Fibroblast of lung (primary cell): ENCODE data around the gene C1QTNF1. TPM values are rescaled to one million over a fixed set of nuclear protein-coding genes. Genes with fewer than 3 reads are reported as not detected.

Source experiments
- DNase-seq, 2 donors: peaks; one replicate each; pipeline versions ENCODE4 v3.0.0 to v3.0.0-alpha.2; 2010; ENCODE audit warnings: low read depth in 2 of 2
- H2AFZ ChIP-seq: 2 replicates; pipeline ENCODE4 v1.5.1; 2012; ENCODE audit warnings: low read length, control low read depth, inconsistent platforms
- H3K27ac ChIP-seq: 2 replicates; pipeline ENCODE4 v1.5.1; 2011; ENCODE audit warnings: low read length, control low read depth; ENCODE audit not compliant: insufficient read depth
- H3K27me3 ChIP-seq: 2 replicates; pipeline ENCODE4 v1.5.1; 2011; ENCODE audit warnings: mild to moderate bottlenecking, low read length; ENCODE audit not compliant: control insufficient read depth, insufficient read depth
- H3K36me3 ChIP-seq: 2 replicates; pipeline ENCODE4 v1.5.1; 2011; ENCODE audit warnings: low read length; ENCODE audit not compliant: control insufficient read depth, insufficient read depth
- H3K4me1 ChIP-seq: 2 replicates; pipeline ENCODE4 v1.5.1; 2011; ENCODE audit warnings: low read length; ENCODE audit not compliant: control insufficient read depth, insufficient read depth; ENCODE audit errors: extremely low read depth
- H3K4me2 ChIP-seq: 2 replicates; pipeline ENCODE4 v1.5.1; 2011; ENCODE audit warnings: low read length, control low read depth; ENCODE audit not compliant: insufficient read depth; ENCODE audit errors: extremely low read depth
- H3K4me3 ChIP-seq, 4 experiments: fragments of 200-600 bp in 1 of 4; sonication (generic) in 1 of 4; replicated peaks in 1 of 4; 2 replicates each; pipeline ENCODE4 v1.5.1; 2011 to 2016; ENCODE audit warnings: low read length in 4 of 4, low read depth in 3 of 4, mild to moderate bottlenecking in 3 of 4, control low read depth in 2 of 4, inconsistent platforms in 1 of 4, mixed read lengths in 1 of 4; ENCODE audit not compliant: insufficient read depth in 1 of 4; ENCODE audit errors: control extremely low read depth in 1 of 4
- H3K79me2 ChIP-seq: 2 replicates; pipeline ENCODE4 v1.5.1; 2012; ENCODE audit warnings: mild to moderate bottlenecking, low read length, inconsistent platforms; ENCODE audit not compliant: control insufficient read depth, insufficient read depth
- H3K9ac ChIP-seq: 2 replicates; pipeline ENCODE4 v1.5.1; 2011; ENCODE audit warnings: mild to moderate bottlenecking, low read length, control low read depth; ENCODE audit not compliant: insufficient read depth
- H3K9me3 ChIP-seq: 2 replicates; pipeline ENCODE4 v1.5.1; 2012; ENCODE audit warnings: low read depth, low read length; ENCODE audit not compliant: control insufficient read depth, insufficient read depth
- H4K20me1 ChIP-seq: 2 replicates; pipeline ENCODE4 v1.5.1; 2011; ENCODE audit warnings: low read length; ENCODE audit not compliant: control insufficient read depth, insufficient read depth; ENCODE audit errors: extremely low read depth
- EZH2 ChIP-seq: IDR thresholded peaks from 2 replicates; pipeline ENCODE4 v1.5.1; 2012; ENCODE audit warnings: low read length, control low read depth, mild to moderate bottlenecking; ENCODE audit errors: missing control alignments
- polyA plus RNA-seq, 2 donors: library from polyadenylated mRNA; depleted of rRNA in 1 of 2; stranded (reverse) in 1 of 2; unstranded in 1 of 2; fragments of >200 nt; gene quantifications; 2 replicates each; pipeline ENCODE4 v1.2.1, GENCODE V29; 2011 to 2012; ENCODE audit warnings: missing spikeins in 1 of 2
- total RNA-seq: library from RNA; depleted of rRNA; stranded (reverse); fragments of >200 nt; gene quantifications from 2 replicates; pipeline ENCODE4 v1.2.1, GENCODE V29; 2014
- TF ChIP-seq, protein P1 (sequence below), 2 donors: IDR thresholded peaks in 1 of 2; conservative IDR thresholded peaks in 1 of 2; 1 replicate in 1 of 2; 2 replicates in 1 of 2; pipeline ENCODE4 v1.5.1; 2011 to 2012; ENCODE audit warnings: low read length in 2 of 2, control low read depth in 1 of 2, inconsistent platforms in 1 of 2, low read depth in 1 of 2, mild to moderate bottlenecking in 1 of 2

C1QTNF1 gene
- total and polyA plus RNA-seq, 2 donors (not counting 1 experiment from before 2014, with no cell fraction given): 15.0 to 45.2 TPM

DNA sequence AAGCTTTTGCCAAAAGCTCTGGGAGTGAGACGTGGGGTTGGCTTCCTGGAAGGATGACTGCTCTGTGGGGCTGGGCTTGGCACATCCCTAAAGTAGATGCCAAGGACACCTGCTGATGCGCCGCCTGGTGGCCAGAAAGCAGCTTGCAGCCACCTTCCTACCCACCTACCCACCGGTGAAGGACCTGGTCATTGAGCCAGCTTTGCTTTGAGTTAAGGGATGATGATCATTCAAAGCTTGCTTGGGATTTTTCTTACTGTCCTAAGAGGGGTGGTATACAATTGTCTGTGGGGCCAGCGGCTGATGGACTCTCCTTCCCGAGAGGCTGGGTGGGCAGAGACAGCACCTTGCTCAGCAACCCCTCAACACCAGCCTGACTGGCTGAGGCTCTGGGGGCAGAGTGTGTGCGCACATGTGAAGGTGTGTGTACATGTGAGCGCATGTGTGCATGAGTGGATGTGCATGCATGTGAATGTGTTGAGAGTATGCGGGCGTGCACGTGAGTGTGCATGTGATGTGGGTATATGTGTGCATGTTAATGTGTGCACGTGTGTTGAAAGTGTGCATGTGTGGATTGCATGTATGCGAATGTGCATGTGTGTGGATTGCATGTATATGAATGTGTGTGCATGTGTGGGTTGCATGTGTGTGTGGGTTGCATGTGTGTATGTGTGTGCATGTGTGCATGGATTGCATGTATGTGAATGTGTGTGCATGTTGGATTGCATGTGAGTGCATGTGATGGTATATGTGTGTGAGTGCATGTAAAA is 18.6 kb downstream of the C1QTNF1 start:
- no peak for TF ChIP-seq EZH2
- TF ChIP-seq, protein P1, sequence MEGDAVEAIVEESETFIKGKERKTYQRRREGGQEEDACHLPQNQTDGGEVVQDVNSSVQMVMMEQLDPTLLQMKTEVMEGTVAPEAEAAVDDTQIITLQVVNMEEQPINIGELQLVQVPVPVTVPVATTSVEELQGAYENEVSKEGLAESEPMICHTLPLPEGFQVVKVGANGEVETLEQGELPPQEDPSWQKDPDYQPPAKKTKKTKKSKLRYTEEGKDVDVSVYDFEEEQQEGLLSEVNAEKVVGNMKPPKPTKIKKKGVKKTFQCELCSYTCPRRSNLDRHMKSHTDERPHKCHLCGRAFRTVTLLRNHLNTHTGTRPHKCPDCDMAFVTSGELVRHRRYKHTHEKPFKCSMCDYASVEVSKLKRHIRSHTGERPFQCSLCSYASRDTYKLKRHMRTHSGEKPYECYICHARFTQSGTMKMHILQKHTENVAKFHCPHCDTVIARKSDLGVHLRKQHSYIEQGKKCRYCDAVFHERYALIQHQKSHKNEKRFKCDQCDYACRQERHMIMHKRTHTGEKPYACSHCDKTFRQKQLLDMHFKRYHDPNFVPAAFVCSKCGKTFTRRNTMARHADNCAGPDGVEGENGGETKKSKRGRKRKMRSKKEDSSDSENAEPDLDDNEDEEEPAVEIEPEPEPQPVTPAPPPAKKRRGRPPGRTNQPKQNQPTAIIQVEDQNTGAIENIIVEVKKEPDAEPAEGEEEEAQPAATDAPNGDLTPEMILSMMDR (conservative IDR thresholded peaks at IDR 0.05 in 1 of 2, IDR thresholded peaks at IDR 0.05 in 1 of 2; ENCODE audit: low read depth in 1 of 2, low read length in 2 of 2): peak; percentile 55 to 88
- no peak overlapping the region for H3K9ac ChIP-seq
- no peak overlapping the region for H3K27ac ChIP-seq
- H3K79me2 ChIP-seq: no peaks in the 10 kb centered on the region
- no peaks in the 10 kb centered on the region for H3K27me3 ChIP-seq
- no peak overlapping the region for H3K4me2 ChIP-seq
- no peak overlapping the region for H2AFZ ChIP-seq
- peak in 1 of 2 donors; percentile 62 for DNase-seq
- no peaks in the 10 kb centered on the region for H3K36me3 ChIP-seq
- no peaks in the 10 kb centered on the region for H3K9me3 ChIP-seq
- H3K4me1 ChIP-seq: peaks cover 9% of the 10 kb centered on the region
- no peak overlapping the region for H3K4me3 ChIP-seq
- no peaks in the 10 kb centered on the region for H4K20me1 ChIP-seq

DNA sequence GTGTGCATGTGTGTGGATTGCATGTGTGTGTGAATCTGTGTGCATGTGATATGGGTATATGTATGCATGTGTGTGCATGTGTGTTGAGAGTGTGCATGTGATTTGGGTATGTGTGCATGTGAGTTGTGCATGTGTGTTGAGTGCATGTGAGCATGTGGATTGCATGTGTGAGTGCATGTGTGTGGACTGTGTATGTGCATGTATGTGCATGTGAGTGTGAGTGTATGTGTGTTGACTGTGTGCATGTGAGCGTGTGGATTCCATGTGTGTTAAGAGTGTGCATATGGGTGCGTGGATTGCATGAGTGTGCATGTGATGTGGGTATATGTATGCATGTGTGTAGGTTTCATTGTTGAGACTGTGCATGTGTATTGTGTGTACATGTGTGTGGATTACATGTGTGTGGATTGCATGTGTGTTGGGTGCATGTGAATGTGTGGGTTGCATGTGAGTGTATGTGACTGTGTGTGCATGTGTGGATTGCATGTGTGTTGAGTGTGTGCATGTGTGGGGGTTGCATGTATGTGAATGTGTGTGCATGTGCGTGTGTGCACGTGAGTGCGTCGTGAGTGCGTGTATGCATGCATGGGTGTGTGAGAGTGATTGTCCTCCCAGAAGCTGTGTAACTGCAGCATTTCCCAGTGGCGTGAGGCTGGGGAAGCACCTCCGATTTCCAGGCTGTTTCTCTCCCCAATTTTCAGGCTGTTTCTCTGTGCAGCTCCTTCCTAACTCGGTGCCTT is 19.4 kb downstream of the C1QTNF1 start:
- no peaks in the 10 kb centered on the region for H3K27me3 ChIP-seq
- peaks cover 5% of the 10 kb centered on the region for H3K4me1 ChIP-seq
- no peaks in the 10 kb centered on the region for H3K9me3 ChIP-seq
- H4K20me1 ChIP-seq: no peaks in the 10 kb centered on the region
- no peaks in the 10 kb centered on the region for H3K36me3 ChIP-seq
- TF ChIP-seq EZH2: no peak
- TF ChIP-seq, protein P1 (conservative IDR thresholded peaks at IDR 0.05 in 1 of 2, IDR thresholded peaks at IDR 0.05 in 1 of 2; ENCODE audit: low read depth in 1 of 2, low read length in 2 of 2): no peak
- H2AFZ ChIP-seq: no peak overlapping the region
- H3K9ac ChIP-seq: no peak overlapping the region
- H3K4me2 ChIP-seq: no peak overlapping the region
- H3K79me2 ChIP-seq: no peaks in the 10 kb centered on the region
- DNase-seq: no peak
- H3K27ac ChIP-seq: no peak overlapping the region
- H3K4me3 ChIP-seq: no peak overlapping the region

DNA sequence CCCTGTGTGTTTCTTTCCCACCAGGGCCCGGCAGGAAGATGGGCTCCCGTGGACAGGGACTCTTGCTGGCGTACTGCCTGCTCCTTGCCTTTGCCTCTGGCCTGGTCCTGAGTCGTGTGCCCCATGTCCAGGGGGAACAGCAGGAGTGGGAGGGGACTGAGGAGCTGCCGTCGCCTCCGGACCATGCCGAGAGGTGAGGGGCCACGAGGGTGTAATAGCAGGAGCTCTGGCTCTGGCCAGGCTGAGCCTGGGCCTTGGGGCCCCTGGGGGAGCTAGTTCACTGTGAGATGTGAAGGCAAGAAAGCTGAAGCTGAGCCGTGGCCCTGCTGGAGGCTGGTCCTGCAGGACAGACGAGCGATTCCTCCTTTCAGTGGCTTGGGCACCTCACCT is 20.0 kb downstream of the C1QTNF1 start:
- no peaks in the 10 kb centered on the region for H3K27me3 ChIP-seq
- no peaks in the 10 kb centered on the region for H3K9me3 ChIP-seq
- H3K79me2 ChIP-seq: no peaks in the 10 kb centered on the region
- no peaks in the 10 kb centered on the region for H4K20me1 ChIP-seq
- H3K36me3 ChIP-seq: no peaks in the 10 kb centered on the region
- no peak overlapping the region for H3K4me2 ChIP-seq
- H3K4me1 ChIP-seq: peaks cover 3% of the 10 kb centered on the region
- no peak overlapping the region for H3K4me3 ChIP-seq
- TF ChIP-seq EZH2: no peak
- TF ChIP-seq, protein P1 (conservative IDR thresholded peaks at IDR 0.05 in 1 of 2, IDR thresholded peaks at IDR 0.05 in 1 of 2; ENCODE audit: low read depth in 1 of 2, low read length in 2 of 2): no peak
- H2AFZ ChIP-seq: no peak overlapping the region
- no peak overlapping the region for H3K9ac ChIP-seq
- no peak for DNase-seq
- H3K27ac ChIP-seq: no peak overlapping the region
